Keratinocyte (primary cell): ENCODE measurements around the gene FGF22. TPM values are rescaled to one million over a fixed set of nuclear protein-coding genes. Genes with fewer than 3 reads are reported as not detected.

Source experiments
- DNase-seq: peaks from one replicate; pipeline ENCODE4 v3.0.0-alpha.2; 2011; ENCODE audit warnings: low read depth, missing footprints, low spot score
- FAIRE-seq: peaks from 2 replicates; lab custom pipeline; 2011; peaks lifted over from hg19 to GRCh38; lab: Jason Lieb, UNC
- H2AFZ ChIP-seq: 2 replicates; pipeline ENCODE4 v1.6.0; 2012; ENCODE audit warnings: low read length, control low read depth, inconsistent platforms; ENCODE audit not compliant: control insufficient read depth
- H3K27ac ChIP-seq: 2 replicates; pipeline ENCODE4 v1.5.1; 2011; ENCODE audit warnings: low read length; ENCODE audit not compliant: control insufficient read depth, insufficient read depth
- H3K27me3 ChIP-seq: 3 replicates; pipeline ENCODE4 v1.6.0; 2011; ENCODE audit warnings: low read length; ENCODE audit not compliant: control insufficient read depth, insufficient read depth; ENCODE audit errors: extremely low read depth
- H3K36me3 ChIP-seq, 2 experiments: 2 replicates in 1 of 2; 3 replicates in 1 of 2; pipeline ENCODE4 v1.5.1; 2011; ENCODE audit warnings: low read length in 2 of 2, mild to moderate bottlenecking in 1 of 2; ENCODE audit not compliant: control insufficient read depth in 2 of 2, insufficient read depth in 2 of 2; ENCODE audit errors: extremely low read depth in 1 of 2
- H3K4me1 ChIP-seq: 3 replicates; pipeline ENCODE4 v1.5.1; 2011; ENCODE audit warnings: low read length; ENCODE audit not compliant: control insufficient read depth, insufficient read depth; ENCODE audit errors: extremely low read depth
- H3K4me2 ChIP-seq: 3 replicates; pipeline ENCODE4 v1.6.0; 2011; ENCODE audit warnings: low read depth, low read length; ENCODE audit not compliant: control insufficient read depth, insufficient read depth; ENCODE audit errors: extremely low read depth
- H3K4me3 ChIP-seq, 3 experiments: fragments of 200-600 bp in 1 of 3; sonication (generic) in 1 of 3; 2 replicates in 2 of 3; 3 replicates in 1 of 3; pipeline ENCODE4 v1.5.1; 2011 to 2016; ENCODE audit warnings: low read length in 3 of 3, mild to moderate bottlenecking in 3 of 3, control low read depth in 2 of 3, inconsistent platforms in 1 of 3, low read depth in 1 of 3, mixed read lengths in 1 of 3, mixed run types in 1 of 3, moderate library complexity in 1 of 3; ENCODE audit not compliant: control insufficient read depth in 2 of 3, insufficient read depth in 2 of 3; ENCODE audit errors: extremely low read depth in 1 of 3
- H3K79me2 ChIP-seq: 2 replicates; pipeline ENCODE4 v1.6.0; 2012; ENCODE audit warnings: low read length; ENCODE audit not compliant: control insufficient read depth, insufficient read depth
- H3K9ac ChIP-seq: 3 replicates; pipeline ENCODE4 v1.6.0; 2011; ENCODE audit warnings: low read length; ENCODE audit not compliant: control insufficient read depth, insufficient read depth; ENCODE audit errors: extremely low read depth
- H3K9me1 ChIP-seq: 3 replicates; pipeline ENCODE4 v1.6.0; 2011; ENCODE audit warnings: low read length; ENCODE audit not compliant: control insufficient read depth, insufficient read depth; ENCODE audit errors: extremely low read depth
- H3K9me3 ChIP-seq: 2 replicates; pipeline ENCODE4 v1.5.1; 2012; ENCODE audit warnings: low read depth, low read length; ENCODE audit not compliant: control insufficient read depth
- H4K20me1 ChIP-seq: 3 replicates; pipeline ENCODE4 v1.6.0; 2011; ENCODE audit warnings: low read length; ENCODE audit not compliant: control insufficient read depth, insufficient read depth; ENCODE audit errors: extremely low read depth
- CTCF ChIP-seq, 3 experiments: IDR thresholded peaks in 1 of 3; conservative IDR thresholded peaks in 1 of 3; optimal IDR thresholded peaks in 1 of 3; 2 replicates in 2 of 3; 3 replicates in 1 of 3; pipeline versions ENCODE3 to v1.5.1; 2011; ENCODE audit warnings: low read length in 3 of 3, mild to moderate bottlenecking in 3 of 3, moderate library complexity in 2 of 3, control low read depth in 1 of 3, inconsistent platforms in 1 of 3; ENCODE audit not compliant: insufficient read depth in 2 of 3; ENCODE audit errors: extremely low read depth in 1 of 3
- EZH2 ChIP-seq: IDR thresholded peaks from one replicate; pipeline ENCODE4 v1.6.1; 2012; ENCODE audit warnings: inconsistent platforms, mild to moderate bottlenecking, low read length, moderate library complexity
- dilution Hi-C: fragments of 300-500 bp; cut with MboI; formaldehyde crosslinking; loops from one replicate; pipeline ENCODE4 v1.7.0; 2020; ENCODE audit warnings: low sequenced_read_pairs; ENCODE audit not compliant: extremely low pct_ligation_motif_present
- polyA plus RNA-seq, 5 experiments: library from polyadenylated mRNA; depleted of rRNA in 3 of 5; stranded (reverse) in 3 of 5; stranded (forward) in 1 of 5; unstranded in 1 of 5; fragments of >200 nt; gene quantifications; 1 replicate in 1 of 5; 2 replicates in 3 of 5; 3 replicates in 1 of 5; pipeline versions ENCODE4 v1.2.1 to v1.2.3, GENCODE V29; 2011 to 2012; ENCODE audit warnings: missing spikeins in 2 of 5, low read depth in 1 of 5, low replicate concordance in 1 of 5

FGF22 gene
- polyA plus RNA-seq, 1 donor (not counting 4 experiments of a cell fraction or from before 2014, with no cell fraction given): not detected

- H3K4me2 ChIP-seq: no peak overlapping the region
- TF ChIP-seq EZH2 (no peak), CTCF (optimal IDR thresholded peaks at IDR 0.05 in 1 of 3, IDR thresholded peaks at IDR 0.05 in 1 of 3, conservative IDR thresholded peaks at IDR 0.05 in 1 of 3; ENCODE audit: extremely low read depth in 1 of 3, insufficient read depth in 2 of 3, low read length in 3 of 3) (no peak)
- H3K9me3 ChIP-seq: no peaks in the 10 kb centered on the region
- no peaks in the 10 kb centered on the region for H3K27me3 ChIP-seq
- H2AFZ ChIP-seq: no peak overlapping the region
- no peaks in the 10 kb centered on the region for H3K9me1 ChIP-seq
- no peak overlapping the region for H3K9ac ChIP-seq
- H3K27ac ChIP-seq: no peak overlapping the region
- DNase-seq (no peak), FAIRE-seq (no peak)
- no peaks in the 10 kb centered on the region for H3K79me2 ChIP-seq
- no peak overlapping the region for H3K4me3 ChIP-seq
- peaks cover 5% of the 10 kb centered on the region for H4K20me1 ChIP-seq
- dilution Hi-C loops: no loop called here
- peaks cover 10 to 17% of the 10 kb centered on the region in 2 experiments for H3K36me3 ChIP-seq
- H3K4me1 ChIP-seq: no peaks in the 10 kb centered on the region
Observed at GRCh38 chr19:618247-618619, 21.4 kb upstream of the FGF22 start.

- TF ChIP-seq CTCF (optimal IDR thresholded peaks at IDR 0.05 in 1 of 3, IDR thresholded peaks at IDR 0.05 in 1 of 3, conservative IDR thresholded peaks at IDR 0.05 in 1 of 3; ENCODE audit: extremely low read depth in 1 of 3, insufficient read depth in 2 of 3, low read length in 3 of 3): no peak
- TF ChIP-seq EZH2: no peak
- H3K9me1 ChIP-seq: no peaks in the 10 kb centered on the region
- no peaks in the 10 kb centered on the region for H3K79me2 ChIP-seq
- dilution Hi-C loops: no loop called here
- no peak overlapping the region for H3K27ac ChIP-seq
- no peak overlapping the region for H3K9ac ChIP-seq
- no peak overlapping the region for H2AFZ ChIP-seq
- H3K27me3 ChIP-seq: no peaks in the 10 kb centered on the region
- H4K20me1 ChIP-seq: peaks cover 5% of the 10 kb centered on the region
- peaks cover 10 to 17% of the 10 kb centered on the region in 2 experiments for H3K36me3 ChIP-seq
- H3K4me1 ChIP-seq: no peaks in the 10 kb centered on the region
- no peak overlapping the region for H3K4me3 ChIP-seq
- no peak for FAIRE-seq
- no peak overlapping the region for H3K4me2 ChIP-seq
- DNase-seq: no peak
- no peaks in the 10 kb centered on the region for H3K9me3 ChIP-seq
Observed at GRCh38 chr19:618674-619285, 20.9 kb upstream of the FGF22 start.
